Activated CD8-positive, alpha-beta T cell treated with anti-CD3 and anti-CD28 coated beads for 36 hours (primary cell): Measurements from ENCODE around the gene ADGRG6. TPM values are rescaled to one million over a fixed set of nuclear protein-coding genes. Genes with fewer than 3 reads are reported as not detected.

Source experiments
- ATAC-seq: fragments of 200-7000 bp; cut with Tn5 transposase; one replicate; pipeline ENCODE4 v1.10.0; 2021; ENCODE audit warnings: mild to moderate bottlenecking, moderate library complexity
- CTCF ChIA-PET: fragments of 350-600 bp; sonication (Branson Sonifier 250); formaldehyde crosslinking; loops from one replicate; lab custom pipeline; 2021; ENCODE audit warnings: antibody characterized with exemption; lab: Charles Lee
- POLR2A ChIA-PET: fragments of 350-600 bp; sonication (Branson Sonifier 250); formaldehyde crosslinking; loops from one replicate; lab custom pipeline; 2021; ENCODE audit warnings: antibody characterized with exemption; lab: Charles Lee
- DNase-seq: peaks from one replicate; pipeline ENCODE4 v3.0.0-alpha.2; 2020
- H3K27ac Mint-ChIP-seq: one replicate; pipeline ENCODE4 v1.8.0; 2021; ENCODE audit warnings: mild to moderate bottlenecking, mixed read lengths
- H3K27me3 Mint-ChIP-seq: one replicate; pipeline ENCODE4 v1.8.0; 2021; ENCODE audit warnings: mixed read lengths
- H3K36me3 Mint-ChIP-seq: one replicate; pipeline ENCODE4 v1.8.0; 2021; ENCODE audit warnings: low read depth, mixed read lengths
- H3K4me1 Mint-ChIP-seq: one replicate; pipeline ENCODE4 v1.8.0; 2021; ENCODE audit warnings: low read depth, mixed read lengths
- H3K4me3 Mint-ChIP-seq: one replicate; pipeline ENCODE4 v1.8.0; 2021; ENCODE audit warnings: mild to moderate bottlenecking, moderate library complexity, mixed read lengths
- H3K9me3 Mint-ChIP-seq: one replicate; pipeline ENCODE4 v1.8.0; 2021; ENCODE audit warnings: mixed read lengths
- intact Hi-C: fragments of 100-400 bp; cut with micrococcal nuclease; formaldehyde crosslinking; loops from one replicate; pipeline ENCODE4 v1.10.0; 2022
- total RNA-seq, 2 experiments: library from RNA; stranded (reverse); gene quantifications; one replicate each; pipeline ENCODE4 v1.2.3, GENCODE V29; 2021
- TF ChIP-seq, protein P1 (sequence below): fragments of 200-600 bp; IDR thresholded peaks from one replicate; pipeline ENCODE4 v1.8.0; 2022; ENCODE audit warnings: antibody characterized with exemption, mild to moderate bottlenecking

ADGRG6 gene
- total RNA-seq, 2 experiments from 2014 or later = 1.3 to 1.5 TPM

DNA sequence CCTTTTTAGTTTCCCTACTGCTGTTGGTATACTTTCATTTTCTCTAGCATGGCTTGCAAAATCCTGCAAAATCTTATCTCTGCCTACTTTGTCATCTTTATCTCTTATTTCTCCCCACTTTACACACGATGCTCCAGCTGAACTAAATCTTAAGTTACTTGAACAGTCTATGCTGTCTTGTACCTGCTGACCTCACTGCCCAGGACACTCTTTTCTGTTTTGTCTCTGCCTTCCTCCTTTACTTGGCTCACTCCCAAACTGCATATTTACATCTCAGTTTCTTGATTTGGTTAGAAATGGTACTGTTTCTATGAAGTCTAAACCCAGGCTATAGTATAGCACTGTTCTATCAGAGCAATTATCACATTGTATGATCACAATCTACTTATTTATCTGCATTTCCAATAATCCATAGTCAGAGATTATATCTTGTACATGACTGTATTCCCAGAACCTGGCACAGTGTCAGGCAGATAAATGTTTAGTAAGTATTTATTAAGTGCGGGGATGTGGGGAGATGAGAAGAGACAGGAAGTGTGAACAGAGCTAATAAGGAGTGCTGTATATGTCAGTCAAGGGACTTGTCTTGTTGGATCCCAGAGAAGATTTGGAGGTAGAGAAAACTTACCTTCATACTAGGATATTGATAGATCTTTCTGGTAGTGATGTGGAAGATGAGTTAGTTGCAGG is 57.6 kb downstream of the ADGRG6 start:
- ATAC-seq = no peak
- CTCF ChIA-PET = no interaction called here
- Mint-ChIP-seq H3K27ac (no peak overlapping the region), H3K36me3 (no peaks in the 10 kb centered on the region), H3K9me3 (no peaks in the 10 kb centered on the region), H3K27me3 (peaks cover 3% of the 10 kb centered on the region), H3K4me3 (no peak overlapping the region), H3K4me1 (peaks cover 22% of the 10 kb centered on the region)
- intact Hi-C loops = no loop called here
- POLR2A ChIA-PET = no interaction called here
- no peak for DNase-seq
- TF ChIP-seq, protein P1, sequence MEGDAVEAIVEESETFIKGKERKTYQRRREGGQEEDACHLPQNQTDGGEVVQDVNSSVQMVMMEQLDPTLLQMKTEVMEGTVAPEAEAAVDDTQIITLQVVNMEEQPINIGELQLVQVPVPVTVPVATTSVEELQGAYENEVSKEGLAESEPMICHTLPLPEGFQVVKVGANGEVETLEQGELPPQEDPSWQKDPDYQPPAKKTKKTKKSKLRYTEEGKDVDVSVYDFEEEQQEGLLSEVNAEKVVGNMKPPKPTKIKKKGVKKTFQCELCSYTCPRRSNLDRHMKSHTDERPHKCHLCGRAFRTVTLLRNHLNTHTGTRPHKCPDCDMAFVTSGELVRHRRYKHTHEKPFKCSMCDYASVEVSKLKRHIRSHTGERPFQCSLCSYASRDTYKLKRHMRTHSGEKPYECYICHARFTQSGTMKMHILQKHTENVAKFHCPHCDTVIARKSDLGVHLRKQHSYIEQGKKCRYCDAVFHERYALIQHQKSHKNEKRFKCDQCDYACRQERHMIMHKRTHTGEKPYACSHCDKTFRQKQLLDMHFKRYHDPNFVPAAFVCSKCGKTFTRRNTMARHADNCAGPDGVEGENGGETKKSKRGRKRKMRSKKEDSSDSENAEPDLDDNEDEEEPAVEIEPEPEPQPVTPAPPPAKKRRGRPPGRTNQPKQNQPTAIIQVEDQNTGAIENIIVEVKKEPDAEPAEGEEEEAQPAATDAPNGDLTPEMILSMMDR = no peak

DNA sequence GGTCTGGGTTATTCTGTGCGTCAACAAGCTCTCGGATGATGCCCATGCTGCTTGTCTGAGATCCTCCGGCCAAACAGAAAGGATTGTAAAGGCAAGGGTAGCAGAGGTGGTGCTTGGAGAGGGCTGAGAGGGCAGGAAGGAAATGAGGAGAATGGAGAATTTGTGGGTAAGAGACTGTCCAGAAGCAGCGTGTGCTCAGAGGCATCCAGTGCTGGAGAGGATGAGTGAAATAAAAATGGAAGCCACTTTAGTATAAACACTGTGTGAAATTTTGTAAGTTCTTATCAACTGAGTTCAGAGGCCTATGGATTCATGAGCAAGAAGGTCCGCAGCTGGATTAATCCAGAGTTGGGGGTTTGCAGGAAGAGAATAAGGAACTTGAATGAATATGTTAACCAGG is 59.5 kb downstream of the ADGRG6 start:
- Mint-ChIP-seq H3K9me3 (no peaks in the 10 kb centered on the region), H3K4me3 (no peak overlapping the region), H3K27me3 (peaks cover 6% of the 10 kb centered on the region), H3K36me3 (no peaks in the 10 kb centered on the region), H3K27ac (no peak overlapping the region), H3K4me1 (peaks cover 14% of the 10 kb centered on the region)
- intact Hi-C loops = no loop called here
- ATAC-seq (no peak), DNase-seq (no peak)
- TF ChIP-seq, protein P1 = no peak
- POLR2A ChIA-PET = no interaction called here
- CTCF ChIA-PET = interaction anchor here (1.2 kb wide), 2 partner anchors 11 to 107 kb away, joined by 3 read pairs; no protein-coding TSS in a partner anchor

DNA sequence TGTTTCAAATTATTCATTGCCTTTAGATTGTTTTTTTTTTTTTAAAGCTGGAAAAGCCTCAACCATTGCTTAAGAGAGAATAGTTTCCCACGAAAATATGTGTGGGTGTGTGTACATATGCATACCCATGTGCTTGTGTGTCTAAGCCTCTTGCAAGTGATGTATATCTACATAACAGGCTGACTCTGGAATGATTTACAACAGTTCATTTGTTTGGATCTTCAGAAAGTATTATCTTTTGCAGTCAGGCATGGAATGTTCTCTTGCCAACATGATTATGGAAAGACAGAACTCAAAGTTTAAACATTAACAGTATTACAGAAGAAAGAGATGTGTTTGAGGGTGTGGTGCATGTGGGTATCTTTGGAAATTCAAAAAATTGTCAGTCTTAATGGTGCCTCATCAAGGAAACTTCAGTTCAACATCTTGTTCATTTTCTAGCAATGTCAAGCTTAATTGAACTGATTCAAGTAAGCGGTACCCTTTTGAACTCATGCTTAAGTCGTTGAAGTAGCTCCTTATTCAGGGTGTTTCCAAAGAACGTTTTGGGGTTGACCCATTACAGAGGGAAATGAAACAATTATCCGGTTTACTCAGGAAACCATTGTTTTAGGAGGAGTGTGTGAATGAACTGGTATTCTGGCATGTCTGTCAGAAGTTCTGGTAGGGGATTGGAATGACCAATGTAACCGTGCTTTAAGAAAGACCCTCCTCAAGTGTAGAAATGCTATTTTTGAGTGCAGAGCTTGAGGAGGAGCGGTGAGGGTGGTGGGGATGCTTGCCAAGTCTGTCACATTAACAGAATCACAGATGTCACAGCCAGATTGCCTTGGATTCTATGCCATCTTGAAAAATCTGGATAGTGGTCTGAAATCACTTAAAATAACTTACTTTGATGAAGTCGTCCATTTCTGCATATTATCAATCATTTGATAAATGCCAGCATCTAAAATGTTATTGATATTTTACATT is 60.3 kb downstream of the ADGRG6 start:
- POLR2A ChIA-PET = no interaction called here

DNA sequence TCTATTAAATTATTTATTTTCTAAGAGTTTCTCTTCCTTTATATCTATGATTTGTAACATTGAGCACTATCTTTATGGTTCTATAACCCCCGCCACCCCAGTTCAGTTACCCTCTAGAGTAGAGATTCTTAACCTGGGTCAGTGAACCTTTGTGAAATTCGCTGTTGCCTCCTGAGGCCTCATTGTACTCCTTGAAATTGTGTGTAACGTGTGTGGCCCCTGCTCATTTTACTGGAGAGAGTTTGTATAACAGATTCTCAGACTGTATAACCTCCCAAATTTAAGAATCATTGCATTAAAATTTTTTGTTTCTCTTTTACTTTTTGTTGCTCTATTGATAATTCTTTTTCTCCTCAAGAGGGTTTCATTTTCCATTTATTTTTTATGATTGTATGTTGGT is 65.3 kb downstream of the ADGRG6 start:
- intact Hi-C loops = no loop called here
- no peak for ATAC-seq
- POLR2A ChIA-PET = interaction anchor here (0.6 kb wide), 1 partner anchor 1679 kb away, joined by 3 read pairs; no protein-coding TSS in a partner anchor
- no peak overlapping the region for H3K4me3 Mint-ChIP-seq
- DNase-seq = no peak
- TF ChIP-seq, protein P1 = no peak
- H3K27me3 Mint-ChIP-seq = peaks cover 3% of the 10 kb centered on the region
- H3K36me3 Mint-ChIP-seq = no peaks in the 10 kb centered on the region
- no peaks in the 10 kb centered on the region for H3K4me1 Mint-ChIP-seq
- H3K9me3 Mint-ChIP-seq = no peaks in the 10 kb centered on the region
- CTCF ChIA-PET = no interaction called here
- H3K27ac Mint-ChIP-seq = no peak overlapping the region

More for the DNA sequence above, 60.3 kb downstream of the ADGRG6 start:
- Mint-ChIP-seq H3K27me3 (peaks cover 6% of the 10 kb centered on the region), H3K27ac (no peak overlapping the region), H3K4me1 (peaks cover 6% of the 10 kb centered on the region), H3K9me3 (no peaks in the 10 kb centered on the region), H3K4me3 (no peak overlapping the region), H3K36me3 (no peaks in the 10 kb centered on the region)
- intact Hi-C loops = no loop called here
- CTCF ChIA-PET = interaction anchor here (1.2 to 1.6 kb wide), 2 partner anchors 26 to 107 kb away, joined by 3 to 4 read pairs; no protein-coding TSS in a partner anchor
- no peak for DNase-seq
- ATAC-seq = no peak
- TF ChIP-seq, protein P1 = no peak
